ENCODE results near the gene AHCYL1.

- TF ChIP-seq POLR2A (IDR thresholded peaks at IDR 0.05), result no peak
- TF ChIP-seq CTCF (IDR thresholded peaks at IDR 0.05), result no peak
Measured at GRCh38 chr1:109960745-109961094, 23.8 kb upstream of the AHCYL1 start.

All from thyroid gland (tissue), 4 donors.